Left lung (tissue), 10 donors: ENCODE measurements around the gene ZNF609. TPM values are rescaled to one million over a fixed set of nuclear protein-coding genes. Genes with fewer than 3 reads are reported as not detected.

Experiments
- ATAC-seq: fragments of 200-7000 bp; cut with Tn5 transposase; one replicate; pipeline ENCODE4 v1.9.1; 2020; ENCODE audit warnings: moderate library complexity
- DNase-seq, 4 donors: peaks; one replicate each; pipeline ENCODE4 v3.0.0-alpha.2; 2013 to 2020
- H3K27ac ChIP-seq, 2 donors: fragments of 200-600 bp; sonication (generic) in 1 of 2; one replicate each; pipeline versions ENCODE4 v1.5.0 to v1.8.0; 2020 to 2021
- H3K27me3 ChIP-seq, 2 donors: fragments of 200-600 bp; sonication (generic) in 1 of 2; one replicate each; pipeline versions ENCODE4 v1.5.0 to v1.8.0; 2020 to 2021
- H3K36me3 ChIP-seq, 2 donors: fragments of 200-600 bp; sonication (generic) in 1 of 2; one replicate each; pipeline versions ENCODE4 v1.5.0 to v1.8.0; 2020 to 2021
- H3K4me1 ChIP-seq, 2 donors: fragments of 200-600 bp; one replicate each; pipeline ENCODE4 v1.8.0; 2021
- H3K4me3 ChIP-seq, 2 donors: fragments of 200-600 bp; sonication (generic) in 1 of 2; one replicate each; pipeline versions ENCODE4 v1.5.0 to v1.8.0; 2020 to 2021; ENCODE audit warnings: mild to moderate bottlenecking in 1 of 2
- H3K9me3 ChIP-seq, 2 donors: fragments of 200-600 bp; sonication (generic) in 1 of 2; one replicate each; pipeline versions ENCODE4 v1.5.0 to v1.8.0; 2020 to 2021
- CTCF ChIP-seq, 2 donors: fragments of 200-600 bp; sonication (generic) in 1 of 2; IDR thresholded peaks; one replicate each; pipeline versions ENCODE4 v1.5.0 to v1.8.0; 2021; ENCODE audit warnings: antibody characterized with exemption in 2 of 2
- intact Hi-C, 2 donors: fragments of 100-400 bp; cut with DNase I; formaldehyde crosslinking; loops; one replicate each; pipeline versions ENCODE4 v1.11.2 to v1.14.2; 2022
- polyA plus RNA-seq, 6 donors: library from polyadenylated mRNA; unstranded; fragments of 120-200 nt; gene quantifications; one replicate each; pipeline ENCODE4 v1.2.1, GENCODE V29; 2013; ENCODE audit not compliant: insufficient read length in 6 of 6
- total RNA-seq, 2 donors: library from RNA; stranded (reverse); fragmentation: NEBNext Ultra II Directional; extraction: Animal tissue kit (Norgen Biotek cat#: 25700); gene quantifications; one replicate each; pipeline ENCODE4 v1.2.1, GENCODE V29; 2021
- donor health status: DM: no; HTN: yes; CAD: no.
- donor health status: DM: no; HTN: no; CAD: no.

The ZNF609 gene
- total and polyA plus RNA-seq, 8 donors, result 31.9 to 37.4 (median 36.7) TPM

- H3K9me3 ChIP-seq, result no peaks in the 10 kb centered on the region
- no peak overlapping the region for H3K4me3 ChIP-seq
- DNase-seq, result no peak
- H3K27ac ChIP-seq, result no peak overlapping the region
- no peaks in the 10 kb centered on the region for H3K36me3 ChIP-seq
- H3K27me3 ChIP-seq, result no peaks in the 10 kb centered on the region
- no peak for TF ChIP-seq CTCF (IDR thresholded peaks at IDR 0.05)
- intact Hi-C loops, result no loop called here
- peaks cover 20 to 26% of the 10 kb centered on the region in 2 donors for H3K4me1 ChIP-seq
- no peak for ATAC-seq
Measured at GRCh38 chr15:64705006-64705405, 244.6 kb downstream of the ZNF609 start.

GRCh38 chr15:64706011-64706911, 245.9 kb downstream of the ZNF609 start:
- no peak for ATAC-seq
- no peaks in the 10 kb centered on the region for H3K27me3 ChIP-seq
- no peak for DNase-seq
- H3K36me3 ChIP-seq, result no peaks in the 10 kb centered on the region
- H3K27ac ChIP-seq, result no peak overlapping the region
- intact Hi-C loops, result no loop called here
- no peak overlapping the region for H3K4me3 ChIP-seq
- peaks cover 8 to 13% of the 10 kb centered on the region in 2 donors for H3K4me1 ChIP-seq
- H3K9me3 ChIP-seq, result no peaks in the 10 kb centered on the region
- TF ChIP-seq CTCF (IDR thresholded peaks at IDR 0.05), result no peak

- H3K36me3 ChIP-seq, result no peaks in the 10 kb centered on the region
- no peaks in the 10 kb centered on the region for H3K9me3 ChIP-seq
- H3K4me3 ChIP-seq, result no peak overlapping the region
- no peaks in the 10 kb centered on the region for H3K27me3 ChIP-seq
- DNase-seq (no peak), ATAC-seq (no peak)
- no peaks in the 10 kb centered on the region for H3K4me1 ChIP-seq
- no peak overlapping the region for H3K27ac ChIP-seq
- TF ChIP-seq CTCF (IDR thresholded peaks at IDR 0.05), result no peak
- intact Hi-C loops, result no loop called here
Measured at GRCh38 chr15:64710676-64711428, 250.5 kb downstream of the ZNF609 start.

GRCh38 chr15:64712353-64712752, 252.0 kb downstream of the ZNF609 start:
- Histone ChIP-seq H3K36me3 (no peaks in the 10 kb centered on the region), H3K27ac (no peak overlapping the region), H3K4me1 (peaks cover 0 to under 1% of the 10 kb centered on the region in 2 donors), H3K27me3 (no peaks in the 10 kb centered on the region), H3K9me3 (no peaks in the 10 kb centered on the region), H3K4me3 (no peak overlapping the region)
- no peak for ATAC-seq
- no peak for DNase-seq
- TF ChIP-seq CTCF (IDR thresholded peaks at IDR 0.05), result no peak
- intact Hi-C loops, result no loop called here

GRCh38 chr15:64713592-64713991, 253.2 kb downstream of the ZNF609 start:
- no peaks in the 10 kb centered on the region for H3K27me3 ChIP-seq
- H3K4me3 ChIP-seq, result no peak overlapping the region
- H3K27ac ChIP-seq, result no peak overlapping the region
- intact Hi-C loops, result no loop called here
- no peaks in the 10 kb centered on the region for H3K9me3 ChIP-seq
- no peak for ATAC-seq
- no peak for TF ChIP-seq CTCF (IDR thresholded peaks at IDR 0.05)
- H3K4me1 ChIP-seq, result peaks cover 0 to 12% of the 10 kb centered on the region in 2 donors
- H3K36me3 ChIP-seq, result no peaks in the 10 kb centered on the region
- no peak for DNase-seq
